H1 (cell line): ENCODE measurements around the gene ENPP1. TPM values are rescaled to one million over a fixed set of nuclear protein-coding genes. Genes with fewer than 3 reads are reported as not detected.

ENCODE experiments used
- ATF3 ChIP-seq: IDR thresholded peaks from 2 replicates; pipeline ENCODE4 v1.6.1; 2011; ENCODE audit warnings: low read depth, mild to moderate bottlenecking, low read length; ENCODE audit not compliant: insufficient read depth
- BRCA1 ChIP-seq: IDR thresholded peaks from 2 replicates; pipeline ENCODE4 v1.6.1; 2012; ENCODE audit warnings: low read depth, low read length, improper control_type of control experiment
- GTF2F1 ChIP-seq: IDR thresholded peaks from 2 replicates; pipeline ENCODE4 v1.6.1; 2012; ENCODE audit warnings: low read depth, low read length, improper control_type of control experiment, borderline replicate concordance
- HDAC6 ChIP-seq: IDR thresholded peaks from one replicate; pipeline ENCODE4 v1.7.1; 2012; ENCODE audit warnings: low read depth, mild to moderate bottlenecking, inconsistent platforms, low read length, moderate library complexity
- MAFK ChIP-seq: IDR thresholded peaks from 2 replicates; pipeline ENCODE4 v1.6.1; 2012; ENCODE audit warnings: low read depth, mild to moderate bottlenecking, improper control_type of control experiment, low read length
- POLR2AphosphoS5 ChIP-seq: IDR thresholded peaks from 2 replicates; pipeline ENCODE4 v1.6.1; 2011; ENCODE audit warnings: low read depth, low read length
- RFX5 ChIP-seq: IDR thresholded peaks from 2 replicates; pipeline ENCODE4 v1.6.1; 2011; ENCODE audit warnings: low read depth, low read length, improper control_type of control experiment, borderline replicate concordance
- SAP30 ChIP-seq: fragments of 300-600 bp; sonication (generic); IDR thresholded peaks from 2 replicates; pipeline ENCODE4 v1.7.1; 2012; ENCODE audit warnings: low read length, moderate library complexity, mild to moderate bottlenecking, inconsistent platforms; ENCODE audit not compliant: insufficient read depth, insufficient replicate concordance
- SP1 ChIP-seq: IDR thresholded peaks from 2 replicates; pipeline ENCODE4 v1.6.1; 2011; ENCODE audit warnings: low read depth, low read length
- ZNF274 ChIP-seq: IDR thresholded peaks from 2 replicates; pipeline ENCODE4 v1.7.0; 2012; ENCODE audit warnings: low read length, borderline replicate concordance; ENCODE audit errors: extremely low read depth
- polyA plus RNA-seq, 7 experiments: library from polyadenylated mRNA; depleted of rRNA in 3 of 7; stranded (reverse) in 5 of 7; unstranded in 2 of 7; fragments of >200 nt in 5 of 7; fragments of 200-250 nt in 2 of 7; gene quantifications; 1 replicate in 5 of 7; 2 replicates in 1 of 7; 4 replicates in 1 of 7; pipeline versions ENCODE4 v1.2.1 to v1.2.3, GENCODE V29; 2011 to 2013; ENCODE audit warnings: missing spikeins in 2 of 7, mixed read lengths in 2 of 7
- total RNA-seq: library from RNA; stranded (reverse); fragmentation: NEBNext Ultra II Directional; extraction: Animal tissue kit (Norgen Biotek cat#: 25700); gene quantifications from 2 replicates; pipeline ENCODE4 v1.2.1, GENCODE V29; 2021

ENPP1 gene
- total and polyA plus RNA-seq, 2 of the 8 experiments (the other 6 are each of a cell fraction or from before 2014, with no cell fraction given): 10.1 to 39.1 TPM

- TF ChIP-seq ATF3 (no peak), SP1 (no peak), ZNF274 (no peak), MAFK (no peak), POLR2AphosphoS5 (no peak), SAP30 (no peak), BRCA1 (no peak), GTF2F1 (no peak), RFX5 (no peak), HDAC6 (no peak)
These were observed 77.4 kb downstream of the ENPP1 start (continued) for GRCh38 chr6:131885237-131885636.
